HT1080 (cell line): Measurements from ENCODE around the gene PREB. TPM values are rescaled to one million over a fixed set of nuclear protein-coding genes. Genes with fewer than 3 reads are reported as not detected.

Experiments
- DNase-seq: peaks from one replicate; pipeline ENCODE4 v3.0.0-alpha.2; 2015; ENCODE audit warnings: low read depth
- total RNA-seq: library from RNA; depleted of rRNA; stranded (reverse); fragments of >200 nt; shearing (Covaris generic); gene quantifications from 2 replicates; pipeline ENCODE4 v1.2.3, GENCODE V29; 2014

PREB gene
- total RNA-seq, 1 experiment from 2014 or later = 75.8 TPM

- DNase-seq = no peak
Observed at GRCh38 chr2:27099334-27099955, 35.0 kb downstream of the PREB start.

GRCh38 chr2:27097341-27097740 is 37.1 kb downstream of the PREB start:
- no peak for DNase-seq

GRCh38 chr2:27096748-27097297 is 37.6 kb downstream of the PREB start:
- DNase-seq = no peak

GRCh38 chr2:27095745-27096651 is 38.4 kb downstream of the PREB start:
- DNase-seq = peak; percentile 52

- no peak for DNase-seq
Observed at GRCh38 chr2:27095427-27095744, 39.0 kb downstream of the PREB start.

GRCh38 chr2:27094353-27094984 is 40.0 kb downstream of the PREB start:
- no peak for DNase-seq

- DNase-seq = no peak
Observed at GRCh38 chr2:27093430-27094352, 40.7 kb downstream of the PREB start.

- no peak for DNase-seq
Observed at GRCh38 chr2:27092696-27093429, 41.6 kb downstream of the PREB start.

GRCh38 chr2:27091746-27092695 is 42.4 kb downstream of the PREB start:
- DNase-seq = no peak

- no peak for DNase-seq
Observed at GRCh38 chr2:27089111-27089954, 45.1 kb downstream of the PREB start.

GRCh38 chr2:27088634-27089033 is 45.8 kb downstream of the PREB start:
- no peak for DNase-seq

- no peak for DNase-seq
Observed at GRCh38 chr2:27087823-27088410, 46.5 kb downstream of the PREB start.

- no peak for DNase-seq
Observed at GRCh38 chr2:27086724-27087593, 47.5 kb downstream of the PREB start, which contains the start of gene KHK. TSS of gene KHK (plus strand) at chr2:27086772. CDS start at chr2:27087260, 488 bp downstream.

GRCh38 chr2:27086090-27086723 is 48.2 kb downstream of the PREB start:
- DNase-seq = peak; percentile 92

GRCh38 chr2:27085673-27086089 is 48.8 kb downstream of the PREB start:
- no peak for DNase-seq

GRCh38 chr2:27085062-27085672 is 49.3 kb downstream of the PREB start:
- DNase-seq = no peak
